Activated naive CD4-positive, alpha-beta T cell treated with anti-CD3 and anti-CD28 coated beads, Interleukin-2, amount 10 ng/mL, durations not matched to agents 7 days and 5 days (primary cell): ENCODE results near the gene ZFAND5.

Source experiments
- CTCF ChIA-PET: fragments of 350-600 bp; sonication (Branson Sonifier 250); formaldehyde crosslinking; loops from one replicate; lab custom pipeline; 2021; ENCODE audit warnings: antibody characterized with exemption; lab: Charles Lee
- DNase-seq: peaks from one replicate; pipeline ENCODE4 v3.0.0-alpha.2; 2020
- H3K27ac Mint-ChIP-seq: one replicate; pipeline ENCODE4 v1.8.0; 2021; ENCODE audit warnings: mild to moderate bottlenecking, moderate library complexity, mixed read lengths
- H3K27me3 Mint-ChIP-seq: one replicate; pipeline ENCODE4 v1.8.0; 2021; ENCODE audit warnings: mild to moderate bottlenecking, mixed read lengths
- H3K36me3 Mint-ChIP-seq: one replicate; pipeline ENCODE4 v1.8.0; 2021; ENCODE audit warnings: mixed read lengths
- H3K4me1 Mint-ChIP-seq: one replicate; pipeline ENCODE4 v1.8.0; 2021; ENCODE audit warnings: mixed read lengths
- H3K4me3 Mint-ChIP-seq: one replicate; pipeline ENCODE4 v1.8.0; 2021; ENCODE audit warnings: mild to moderate bottlenecking, moderate library complexity, mixed read lengths
- H3K9me3 Mint-ChIP-seq: one replicate; pipeline ENCODE4 v1.8.0; 2021; ENCODE audit warnings: mixed read lengths

The ZFAND5 gene

GRCh38 chr9:72326641-72327040, 38.4 kb downstream of the ZFAND5 start:
- CTCF ChIA-PET, result no interaction called here
- no peaks in the 10 kb centered on the region for H3K36me3 Mint-ChIP-seq
- no peak overlapping the region for H3K27ac Mint-ChIP-seq

GRCh38 chr9:72324974-72325373, 40.0 kb downstream of the ZFAND5 start:
- H3K27ac Mint-ChIP-seq, result no peak overlapping the region
- no peaks in the 10 kb centered on the region for H3K9me3 Mint-ChIP-seq
- CTCF ChIA-PET, result no interaction called here
- H3K27me3 Mint-ChIP-seq, result peaks cover 4% of the 10 kb centered on the region
- no peak overlapping the region for H3K4me3 Mint-ChIP-seq
- no peak for DNase-seq
- H3K4me1 Mint-ChIP-seq, result no peaks in the 10 kb centered on the region
- no peaks in the 10 kb centered on the region for H3K36me3 Mint-ChIP-seq

More at GRCh38 chr9:72326641-72327040, 38.4 kb downstream of the ZFAND5 start:
- peaks cover 4% of the 10 kb centered on the region for H3K27me3 Mint-ChIP-seq
- no peaks in the 10 kb centered on the region for H3K9me3 Mint-ChIP-seq
- H3K4me1 Mint-ChIP-seq, result no peaks in the 10 kb centered on the region
- DNase-seq, result no peak
- no peak overlapping the region for H3K4me3 Mint-ChIP-seq

GRCh38 chr9:72322678-72323077, 42.3 kb downstream of the ZFAND5 start:
- Mint-ChIP-seq H3K9me3 (no peaks in the 10 kb centered on the region), H3K36me3 (no peaks in the 10 kb centered on the region), H3K27me3 (peaks cover 4% of the 10 kb centered on the region), H3K4me3 (no peak overlapping the region), H3K4me1 (no peaks in the 10 kb centered on the region), H3K27ac (no peak overlapping the region)
- DNase-seq, result no peak
- CTCF ChIA-PET, result interaction anchor here (0.7 kb wide), 1 partner anchor 42 kb away, joined by 3 read pairs; no protein-coding TSS in a partner anchor

- no peaks in the 10 kb centered on the region for H3K4me1 Mint-ChIP-seq
- no peaks in the 10 kb centered on the region for H3K36me3 Mint-ChIP-seq
- no peaks in the 10 kb centered on the region for H3K9me3 Mint-ChIP-seq
- no peak for DNase-seq
- H3K4me3 Mint-ChIP-seq, result no peak overlapping the region
- no peak overlapping the region for H3K27ac Mint-ChIP-seq
- peaks cover 4% of the 10 kb centered on the region for H3K27me3 Mint-ChIP-seq
- CTCF ChIA-PET, result interaction anchor here (0.7 kb wide), 1 partner anchor 41 kb away, joined by 3 read pairs; no protein-coding TSS in a partner anchor
Observed at GRCh38 chr9:72322259-72322658, 42.7 kb downstream of the ZFAND5 start.

GRCh38 chr9:72315510-72316311, 49.3 kb downstream of the ZFAND5 start:
- H3K27ac Mint-ChIP-seq, result no peak overlapping the region

GRCh38 chr9:72315089-72315509, 49.9 kb downstream of the ZFAND5 start:
- Mint-ChIP-seq H3K27ac (no peak overlapping the region), H3K27me3 (peaks cover 7% of the 10 kb centered on the region), H3K4me1 (no peaks in the 10 kb centered on the region), H3K36me3 (no peaks in the 10 kb centered on the region), H3K4me3 (no peak overlapping the region), H3K9me3 (no peaks in the 10 kb centered on the region)
- DNase-seq, result no peak
- CTCF ChIA-PET, result no interaction called here

More at GRCh38 chr9:72315510-72316311, 49.3 kb downstream of the ZFAND5 start:
- no peak for DNase-seq
- Mint-ChIP-seq H3K9me3 (no peaks in the 10 kb centered on the region), H3K4me3 (no peak overlapping the region), H3K27me3 (peaks cover 7% of the 10 kb centered on the region), H3K4me1 (no peaks in the 10 kb centered on the region), H3K36me3 (no peaks in the 10 kb centered on the region)
- CTCF ChIA-PET, result interaction anchor here (0.5 kb wide), 1 partner anchor 30 kb away, joined by 3 read pairs; no protein-coding TSS in a partner anchor

- no peak overlapping the region for H3K27ac Mint-ChIP-seq
- H3K4me3 Mint-ChIP-seq, result no peak overlapping the region
- H3K4me1 Mint-ChIP-seq, result no peaks in the 10 kb centered on the region
- peaks cover 7% of the 10 kb centered on the region for H3K27me3 Mint-ChIP-seq
- no peak for DNase-seq
- no peaks in the 10 kb centered on the region for H3K36me3 Mint-ChIP-seq
- CTCF ChIA-PET, result interaction anchor here (1.2 kb wide), 1 partner anchor 8 kb away, joined by 3 read pairs; no protein-coding TSS in a partner anchor
- no peaks in the 10 kb centered on the region for H3K9me3 Mint-ChIP-seq
Observed at GRCh38 chr9:72313507-72313906, 51.5 kb downstream of the ZFAND5 start.

- Mint-ChIP-seq H3K27me3 (peaks cover 7% of the 10 kb centered on the region), H3K9me3 (no peaks in the 10 kb centered on the region), H3K27ac (no peak overlapping the region), H3K4me1 (no peaks in the 10 kb centered on the region), H3K36me3 (no peaks in the 10 kb centered on the region), H3K4me3 (no peak overlapping the region)
- CTCF ChIA-PET, result no interaction called here
- DNase-seq, result no peak
Observed at GRCh38 chr9:72312386-72312987, 52.5 kb downstream of the ZFAND5 start.

- Mint-ChIP-seq H3K27me3 (no peaks in the 10 kb centered on the region), H3K27ac (no peak overlapping the region), H3K4me3 (no peak overlapping the region), H3K9me3 (no peaks in the 10 kb centered on the region), H3K36me3 (no peaks in the 10 kb centered on the region), H3K4me1 (peaks cover 13% of the 10 kb centered on the region)
- DNase-seq, result no peak
- CTCF ChIA-PET, result no interaction called here
Observed at GRCh38 chr9:72309364-72310133, 55.5 kb downstream of the ZFAND5 start.

- no peak for DNase-seq
- Mint-ChIP-seq H3K9me3 (no peaks in the 10 kb centered on the region), H3K27me3 (no peaks in the 10 kb centered on the region), H3K4me3 (no peak overlapping the region), H3K4me1 (peaks cover 18% of the 10 kb centered on the region), H3K27ac (no peak overlapping the region), H3K36me3 (no peaks in the 10 kb centered on the region)
- CTCF ChIA-PET, result no interaction called here
Observed at GRCh38 chr9:72306761-72307160, 58.2 kb downstream of the ZFAND5 start.

- DNase-seq, result no peak
- Mint-ChIP-seq H3K4me3 (no peak overlapping the region), H3K36me3 (no peaks in the 10 kb centered on the region), H3K27me3 (no peaks in the 10 kb centered on the region), H3K4me1 (peaks cover 27% of the 10 kb centered on the region), H3K27ac (peak overlapping the region; percentile 24), H3K9me3 (peaks cover 5% of the 10 kb centered on the region)
- CTCF ChIA-PET, result interaction anchor here (0.6 to 1.3 kb wide), 6 partner anchors 9 to 42 kb away, joined by 3 to 5 read pairs (median 3); no protein-coding TSS in a partner anchor
Observed at GRCh38 chr9:72305707-72306106, 59.3 kb downstream of the ZFAND5 start.

- H3K27ac Mint-ChIP-seq, result peak overlapping the region; percentile 24
- H3K4me1 Mint-ChIP-seq, result peaks cover 31% of the 10 kb centered on the region
- H3K4me3 Mint-ChIP-seq, result peak overlapping the region; percentile 41
- no peaks in the 10 kb centered on the region for H3K36me3 Mint-ChIP-seq
- peak; percentile 22 for DNase-seq
- no peaks in the 10 kb centered on the region for H3K27me3 Mint-ChIP-seq
- H3K9me3 Mint-ChIP-seq, result peaks cover 5% of the 10 kb centered on the region
- CTCF ChIA-PET, result interaction anchor here (0.6 to 1.3 kb wide), 6 partner anchors 9 to 42 kb away, joined by 3 to 5 read pairs (median 3); no protein-coding TSS in a partner anchor
Observed at GRCh38 chr9:72305102-72305546, 59.9 kb downstream of the ZFAND5 start.

- Mint-ChIP-seq H3K9me3 (peaks cover 5% of the 10 kb centered on the region), H3K4me3 (peak overlapping the region; percentile 41), H3K4me1 (peaks cover 31% of the 10 kb centered on the region), H3K27me3 (no peaks in the 10 kb centered on the region), H3K36me3 (no peaks in the 10 kb centered on the region), H3K27ac (peak overlapping the region; percentile 38)
- CTCF ChIA-PET, result interaction anchor here (1.3 kb wide), 1 partner anchor 22 kb away, joined by 5 read pairs; no protein-coding TSS in a partner anchor
- no peak for DNase-seq
Observed at GRCh38 chr9:72304538-72304937, 60.5 kb downstream of the ZFAND5 start.
